ENCODE data around the gene SLC4A8. TPM values are rescaled to one million over a fixed set of nuclear protein-coding genes. Genes with fewer than 3 reads are reported as not detected.

Gene SLC4A8
- polyA plus RNA-seq, 2 of the 4 experiments (the other 2 are of a cell fraction) = 1.1 to 2.3 TPM

- H3K4me1 ChIP-seq = peaks cover 19% of the 10 kb centered on the region; the same call in 2 of the 3 replicates
- FAIRE-seq (no peak), ATAC-seq (no peak; a peak in 1 of 6 replicates), DNase-seq (ENCODE audit: low read depth in 1 of 2, low spot score in 1 of 2) (no peak)
- WGBS (ENCODE audit: missing lambda C conversion rate) = 47% methylated on average over 3 of the region's 3 CpGs
- no peaks in the 10 kb centered on the region for H3K9me3 ChIP-seq
- no peak overlapping the region for H3K4me2 ChIP-seq
- no peak overlapping the region for H3K27ac ChIP-seq
- H3K4me3 ChIP-seq = no peak overlapping the region
- POLR2A ChIA-PET = no interaction called here
- CTCF ChIA-PET = interaction anchor here (0.8 to 16.3 kb wide), 4 partner anchors 10 to 108 kb away, joined by 3 to 245 read pairs (median 3); partner anchors contain the start of gene SLC4A8
- TF ChIP-seq HMGXB4 (CRISPR knock-in tag; IDR thresholded peaks at IDR 0.05; ENCODE audit: borderline replicate concordance) (no peak), ELK1 (IDR thresholded peaks at IDR 0.05; ENCODE audit: low read depth, low read length) (no peak), RARB (CRISPR knock-in tag; IDR thresholded peaks at IDR 0.05) (no peak), MAZ (IDR thresholded peaks at IDR 0.05; ENCODE audit: borderline replicate concordance, low read depth, low read length) (no peak), KDM1A (IDR thresholded peaks at IDR 0.05; ENCODE audit: low read depth) (no peak), CBX2 (IDR thresholded peaks at IDR 0.05; ENCODE audit: borderline replicate concordance, low read depth) (no peak), JUN (IDR thresholded peaks at IDR 0.05) (no peak), ZFP36 (IDR thresholded peaks at IDR 0.05; ENCODE audit: borderline replicate concordance, partially characterized antibody) (no peak), CHD2 (IDR thresholded peaks at IDR 0.05; ENCODE audit: low read length, partially characterized antibody) (no peak)
Observed at GRCh38 chr12:51529651-51529970, 105.0 kb downstream of the SLC4A8 start.

- TF ChIP-seq CHD4 (IDR thresholded peaks at IDR 0.05; ENCODE audit: borderline replicate concordance) = no peak
- no peak for TF ChIP-seq FOSB (CRISPR knock-in tag; IDR thresholded peaks at IDR 0.05)
- TF ChIP-seq SREBF2 (IDR thresholded peaks at IDR 0.05) = no peak
- TF ChIP-seq MAZ (IDR thresholded peaks at IDR 0.05; ENCODE audit: borderline replicate concordance, low read depth, low read length) = no peak
- no peak for TF ChIP-seq FOSL2 (IDR thresholded peaks at IDR 0.05)
- TF ChIP-seq FOSL2 (CRISPR knock-in tag; IDR thresholded peaks at IDR 0.05) = no peak
- no peak for TF ChIP-seq NPAS2 (CRISPR knock-in tag; IDR thresholded peaks at IDR 0.05; ENCODE audit: borderline replicate concordance)
- no peak for TF ChIP-seq HOXB13 (CRISPR knock-in tag; IDR thresholded peaks at IDR 0.05; ENCODE audit: low read depth)
- no peak for TF ChIP-seq HOXB5 (CRISPR knock-in tag; IDR thresholded peaks at IDR 0.05)
- no peak for TF ChIP-seq BHLHE40 (IDR thresholded peaks at IDR 0.05; ENCODE audit: low read depth, low read length)
- no peak for TF ChIP-seq NR3C1 (IDR thresholded peaks at IDR 0.05)
- TF ChIP-seq CTCF (IDR thresholded peaks at IDR 0.05) = no peak
- TF ChIP-seq KDM5A (IDR thresholded peaks at IDR 0.05) = no peak
- TF ChIP-seq GATA3 (IDR thresholded peaks at IDR 0.05; ENCODE audit: borderline replicate concordance) = no peak
- no peak for TF ChIP-seq ESRRA (IDR thresholded peaks at IDR 0.05; ENCODE audit: borderline replicate concordance, low read length)
- TF ChIP-seq CEBPB (IDR thresholded peaks at IDR 0.05) = no peak
- TF ChIP-seq E2F6 (IDR thresholded peaks at IDR 0.05; ENCODE audit: borderline replicate concordance, low read depth) = no peak
- TF ChIP-seq HES2 (IDR thresholded peaks at IDR 0.05) = no peak
- no peak for TF ChIP-seq RARB (CRISPR knock-in tag; IDR thresholded peaks at IDR 0.05)
- H3K4me3 ChIP-seq = no peak overlapping the region
- H3K9me3 ChIP-seq = no peaks in the 10 kb centered on the region
- ChIA-PET CTCF (interaction anchor here (0.8 to 16.3 kb wide), 12 partner anchors 11 to 284 kb away, joined by 3 to 245 read pairs (median 6); partner anchors contain the start of gene SLC4A8), POLR2A (interaction anchor here (0.6 kb wide), 1 partner anchor 300 kb away, joined by 8 read pairs; no protein-coding TSS in a partner anchor)
- peaks cover 19% of the 10 kb centered on the region; the same call in 2 of the 3 replicates for H3K4me1 ChIP-seq
- H3K27ac ChIP-seq = no peak overlapping the region
- no peak overlapping the region for H3K4me2 ChIP-seq
- whole genome bisulfite sequencing (ENCODE audit: missing lambda C conversion rate) = 71% methylated on average over 4 of the region's 4 CpGs
- FAIRE-seq (no peak), ATAC-seq (no peak), DNase-seq (ENCODE audit: low read depth in 1 of 2, low spot score in 1 of 2) (no peak)
Observed at GRCh38 chr12:51530208-51530607, 105.6 kb downstream of the SLC4A8 start.
